Endodermal cell (in vitro differentiated cells): Measurements from ENCODE around the gene ELFN1. TPM values are rescaled to one million over a fixed set of nuclear protein-coding genes. Genes with fewer than 3 reads are reported as not detected.

Experiments used
- DNase-seq: peaks from one replicate; pipeline ENCODE4 v3.0.0-alpha.2; 2017
- H3K27ac ChIP-seq: 2 replicates; pipeline ENCODE4 v1.5.1; 2013; ENCODE audit warnings: mild to moderate bottlenecking, low read depth, low read length, moderate library complexity
- H3K27me3 ChIP-seq: 2 replicates; pipeline ENCODE4 v1.6.1; 2013; ENCODE audit warnings: mild to moderate bottlenecking, low read length, moderate library complexity; ENCODE audit not compliant: insufficient read depth, control insufficient read depth, poor library complexity, severe bottlenecking
- H3K36me3 ChIP-seq: 2 replicates; pipeline ENCODE4 v1.7.0; 2013; ENCODE audit warnings: mild to moderate bottlenecking, low read length, moderate library complexity; ENCODE audit not compliant: control insufficient read depth, insufficient read depth
- H3K4me1 ChIP-seq: one replicate; pipeline ENCODE4 v1.7.0; 2013; ENCODE audit warnings: low read length; ENCODE audit not compliant: control insufficient read depth, insufficient read depth
- H3K4me3 ChIP-seq: 2 replicates; pipeline ENCODE4 v1.5.1; 2013; ENCODE audit warnings: mild to moderate bottlenecking, low read length, moderate library complexity
- H3K9ac ChIP-seq: 2 replicates; pipeline ENCODE4 v1.6.1; 2013; ENCODE audit warnings: mild to moderate bottlenecking, low read length, moderate library complexity; ENCODE audit not compliant: poor library complexity, severe bottlenecking; ENCODE audit errors: extremely low read depth
- H3K9me3 ChIP-seq: 2 replicates; pipeline ENCODE4 v1.6.1; 2013; ENCODE audit warnings: mild to moderate bottlenecking, low read length, moderate library complexity; ENCODE audit not compliant: control insufficient read depth
- H3K27ac Mint-ChIP-seq: 2 replicates; pipeline ENCODE4 v1.8.0; 2020; ENCODE audit warnings: mixed read lengths
- H3K27me3 Mint-ChIP-seq: 2 replicates; pipeline ENCODE4 v1.8.0; 2021; ENCODE audit warnings: mild to moderate bottlenecking, mixed read lengths; ENCODE audit not compliant: insufficient read depth
- H3K36me3 Mint-ChIP-seq: 2 replicates; pipeline ENCODE4 v1.8.0; 2020; ENCODE audit warnings: low read depth, mixed read lengths
- H3K4me1 Mint-ChIP-seq: 2 replicates; pipeline ENCODE4 v1.8.0; 2020; ENCODE audit warnings: mixed read lengths
- H3K4me3 Mint-ChIP-seq: 2 replicates; pipeline ENCODE4 v1.8.0; 2020; ENCODE audit warnings: mild to moderate bottlenecking, moderate library complexity, mixed read lengths
- H3K9me3 Mint-ChIP-seq: 2 replicates; pipeline ENCODE4 v1.8.0; 2020; ENCODE audit warnings: mild to moderate bottlenecking, mixed read lengths
- WGBS, 2 experiments: methylation state at CpG; one replicate each; pipeline versions ENCODE4 v1.1.5 to v1.1.7; 2013; ENCODE audit warnings: missing lambda C conversion rate in 2 of 2, mixed read lengths in 1 of 2; ENCODE audit not compliant: insufficient coverage in 1 of 2, insufficient read length in 1 of 2; 5-methylcytosine and 5-hydroxymethylcytosine counted together
- total RNA-seq, 2 donors: library from RNA; stranded (reverse); fragmentation: NEBNext Ultra II Directional in 1 of 2; extraction: Animal tissue kit (Norgen Biotek cat#: 25700) in 1 of 2; gene quantifications; 2 replicates in 1 of 2; 3 replicates in 1 of 2; pipeline ENCODE4 v1.2.1, GENCODE V29; 2021
- TF ChIP-seq, protein P1 (sequence below): fragments of 200-600 bp; sonication (generic); conservative IDR thresholded peaks from 2 replicates; pipeline ENCODE4 v1.5.0; 2021; ENCODE audit warnings: antibody characterized with exemption, mild to moderate bottlenecking

ELFN1 gene
- total RNA-seq, 2 donors from 2014 or later, result 2.1 to 5.0 TPM

DNA sequence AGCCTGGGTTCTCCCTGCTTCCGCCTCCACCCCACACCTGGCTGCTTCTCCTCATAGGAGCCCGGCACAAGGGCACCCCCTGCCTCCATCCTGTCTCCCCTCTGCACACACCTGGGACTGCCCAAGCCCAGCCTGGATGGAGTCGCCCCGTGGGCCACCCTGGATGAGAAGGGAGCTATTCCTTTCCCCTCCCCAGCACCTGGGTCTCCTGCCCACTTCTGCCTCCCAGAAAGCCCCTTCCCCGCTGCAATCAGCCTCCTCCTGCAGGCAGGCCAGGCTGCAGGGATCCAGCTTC lies 45.2 kb downstream of the ELFN1 start:
- Mint-ChIP-seq H3K27me3 (no peaks in the 10 kb centered on the region), H3K36me3 (peaks cover 5% of the 10 kb centered on the region), H3K27ac (no peak overlapping the region), H3K9me3 (peaks cover 4% of the 10 kb centered on the region), H3K4me3 (no peak overlapping the region), H3K4me1 (peaks cover 30% of the 10 kb centered on the region)
- Histone ChIP-seq H3K27me3 (no peaks in the 10 kb centered on the region), H3K27ac (no peak overlapping the region), H3K4me1 (peaks cover 3% of the 10 kb centered on the region), H3K9me3 (no peaks in the 10 kb centered on the region), H3K9ac (no peak overlapping the region), H3K36me3 (no peaks in the 10 kb centered on the region), H3K4me3 (no peak overlapping the region)
- 89 to 100% methylated on average over 1 to 5 of the region's 5 CpGs for WGBS, 2 experiments
- DNase-seq, result no peak
- TF ChIP-seq, protein P1, sequence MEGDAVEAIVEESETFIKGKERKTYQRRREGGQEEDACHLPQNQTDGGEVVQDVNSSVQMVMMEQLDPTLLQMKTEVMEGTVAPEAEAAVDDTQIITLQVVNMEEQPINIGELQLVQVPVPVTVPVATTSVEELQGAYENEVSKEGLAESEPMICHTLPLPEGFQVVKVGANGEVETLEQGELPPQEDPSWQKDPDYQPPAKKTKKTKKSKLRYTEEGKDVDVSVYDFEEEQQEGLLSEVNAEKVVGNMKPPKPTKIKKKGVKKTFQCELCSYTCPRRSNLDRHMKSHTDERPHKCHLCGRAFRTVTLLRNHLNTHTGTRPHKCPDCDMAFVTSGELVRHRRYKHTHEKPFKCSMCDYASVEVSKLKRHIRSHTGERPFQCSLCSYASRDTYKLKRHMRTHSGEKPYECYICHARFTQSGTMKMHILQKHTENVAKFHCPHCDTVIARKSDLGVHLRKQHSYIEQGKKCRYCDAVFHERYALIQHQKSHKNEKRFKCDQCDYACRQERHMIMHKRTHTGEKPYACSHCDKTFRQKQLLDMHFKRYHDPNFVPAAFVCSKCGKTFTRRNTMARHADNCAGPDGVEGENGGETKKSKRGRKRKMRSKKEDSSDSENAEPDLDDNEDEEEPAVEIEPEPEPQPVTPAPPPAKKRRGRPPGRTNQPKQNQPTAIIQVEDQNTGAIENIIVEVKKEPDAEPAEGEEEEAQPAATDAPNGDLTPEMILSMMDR, result no peak

DNA sequence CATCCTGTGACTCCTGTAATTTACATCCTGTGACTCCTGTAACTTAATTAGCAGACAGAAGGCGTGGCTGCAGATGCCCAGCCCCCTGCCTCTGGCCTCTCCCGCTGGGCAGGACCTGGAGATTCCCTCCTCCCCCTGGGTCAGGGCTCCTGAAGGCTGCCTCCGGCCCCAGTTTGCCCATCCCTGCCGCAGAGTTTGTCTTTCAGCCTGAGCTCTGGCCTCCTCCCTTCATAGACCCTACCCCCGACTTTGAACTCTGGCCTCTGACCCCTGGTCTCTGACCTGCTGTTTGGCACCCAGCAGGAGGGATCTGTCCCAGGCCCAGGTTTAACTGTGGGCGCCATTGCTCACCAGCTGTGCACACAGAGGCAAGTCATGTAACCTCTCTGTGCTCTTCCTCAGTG lies 45.6 kb downstream of the ELFN1 start:
- Histone ChIP-seq H3K27ac (no peak overlapping the region), H3K36me3 (no peaks in the 10 kb centered on the region), H3K9ac (no peak overlapping the region), H3K27me3 (no peaks in the 10 kb centered on the region), H3K4me1 (peaks cover 3% of the 10 kb centered on the region), H3K4me3 (no peak overlapping the region), H3K9me3 (no peaks in the 10 kb centered on the region)
- peak; percentile 77 for DNase-seq
- H3K27me3 Mint-ChIP-seq, result no peaks in the 10 kb centered on the region
- H3K4me1 Mint-ChIP-seq, result peaks cover 30% of the 10 kb centered on the region
- H3K4me3 Mint-ChIP-seq, result no peak overlapping the region
- peaks cover 3% of the 10 kb centered on the region for H3K36me3 Mint-ChIP-seq
- H3K27ac Mint-ChIP-seq, result no peak overlapping the region
- H3K9me3 Mint-ChIP-seq, result peaks cover under 1% of the 10 kb centered on the region
- WGBS, 2 experiments, result 68 to 73% methylated on average over 6 of the region's 6 CpGs
- TF ChIP-seq, protein P1, result no peak

DNA sequence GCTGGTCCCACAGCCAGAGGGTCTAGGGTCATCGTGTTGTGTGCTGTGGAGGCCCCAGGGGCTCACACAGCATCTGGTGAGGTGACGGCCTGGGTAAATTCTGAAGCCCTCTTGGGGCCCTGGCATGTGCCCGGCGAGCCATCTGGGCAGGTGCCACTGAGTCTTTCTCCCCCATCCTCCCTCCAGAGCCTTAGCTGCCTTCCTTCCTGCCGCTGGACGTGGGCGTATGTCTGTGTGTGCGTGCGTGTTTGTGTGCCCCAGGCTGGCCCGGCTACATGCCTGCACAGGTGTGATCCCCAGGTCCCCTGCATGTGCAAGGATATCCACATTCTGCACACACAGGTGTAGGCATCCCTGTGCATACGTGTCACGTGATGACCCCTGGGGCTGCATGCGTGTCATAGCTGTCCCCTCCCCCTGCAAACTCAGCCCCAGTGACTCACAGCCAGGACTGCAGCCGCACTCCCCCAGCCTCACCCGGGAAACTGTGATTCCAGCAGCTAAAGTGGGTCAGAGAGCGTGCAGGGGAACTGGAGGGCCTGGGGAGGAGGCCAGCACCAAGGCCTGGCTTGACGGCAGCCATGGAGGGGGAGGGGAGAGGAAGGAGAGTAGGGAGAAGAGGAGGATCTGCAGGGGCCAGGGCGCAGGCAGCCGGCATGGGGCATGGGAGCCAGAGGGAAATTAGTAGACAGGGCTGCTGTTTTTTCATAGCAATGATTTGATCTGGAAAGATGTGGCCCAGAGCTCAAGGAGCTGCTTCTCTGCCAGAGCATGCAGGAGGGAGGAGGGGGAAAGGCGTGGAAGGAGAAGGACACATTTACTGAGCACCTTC lies 46.4 kb downstream of the ELFN1 start:
- Histone ChIP-seq H3K9me3 (no peaks in the 10 kb centered on the region), H3K4me3 (no peak overlapping the region), H3K27ac (no peak overlapping the region), H3K36me3 (no peaks in the 10 kb centered on the region), H3K9ac (no peak overlapping the region), H3K4me1 (peaks cover 3% of the 10 kb centered on the region), H3K27me3 (no peaks in the 10 kb centered on the region)
- Mint-ChIP-seq H3K27ac (no peak overlapping the region), H3K9me3 (no peaks in the 10 kb centered on the region), H3K36me3 (peaks cover 3% of the 10 kb centered on the region), H3K4me3 (no peak overlapping the region), H3K27me3 (no peaks in the 10 kb centered on the region), H3K4me1 (peaks cover 30% of the 10 kb centered on the region)
- 77 to 90% methylated on average over 14 to 20 of the region's 20 CpGs for WGBS, 2 experiments
- DNase-seq, result no peak
- TF ChIP-seq, protein P1, result no peak
